Uterus (tissue), 4 donors: ENCODE data around the gene PDE4D. TPM values are rescaled to one million over a fixed set of nuclear protein-coding genes. Genes with fewer than 3 reads are reported as not detected.
A peak's percentile ranks its signal among the peaks of the same experiment; 100 is the strongest.

Experiments
- DNase-seq, 2 donors: peaks; one replicate each; pipeline ENCODE4 v3.0.0-alpha.2; 2019 to 2020
- H3K27ac ChIP-seq, 2 donors: fragments of 200-600 bp; sonication (generic); 1 replicate in 1 of 2; 2 replicates in 1 of 2; pipeline ENCODE4 v1.5.1; 2016 to 2018
- H3K27me3 ChIP-seq, 2 donors: fragments of 200-600 bp; sonication (generic); one replicate each; pipeline ENCODE4 v1.5.1; 2018 to 2019; ENCODE audit warnings: control low read depth in 1 of 2
- H3K36me3 ChIP-seq, 2 donors: fragments of 200-600 bp; sonication (generic); one replicate each; pipeline ENCODE4 v1.5.1; 2019; ENCODE audit warnings: control low read depth in 1 of 2
- H3K4me1 ChIP-seq, 2 donors: fragments of 200-600 bp; sonication (generic); one replicate each; pipeline ENCODE4 v1.5.1; 2018 to 2019; ENCODE audit warnings: control low read depth in 1 of 2
- H3K4me3 ChIP-seq, 2 donors: fragments of 200-600 bp; sonication (generic); 1 replicate in 1 of 2; 2 replicates in 1 of 2; pipeline ENCODE4 v1.5.1; 2018 to 2019; ENCODE audit warnings: mild to moderate bottlenecking in 1 of 2
- H3K9me3 ChIP-seq, 2 donors: fragments of 200-600 bp; sonication (generic); one replicate each; pipeline ENCODE4 v1.5.1; 2019; ENCODE audit warnings: control low read depth in 1 of 2
- POLR2A ChIP-seq, 2 donors: fragments of 450-650 bp; IDR thresholded peaks; one replicate each; pipeline ENCODE4 v1.6.1; 2016; ENCODE audit warnings: antibody characterized with exemption in 2 of 2, mild to moderate bottlenecking in 1 of 2, moderate library complexity in 1 of 2
- intact Hi-C: fragments of 100-400 bp; cut with DNase I; formaldehyde crosslinking; loops from one replicate; pipeline ENCODE4 v1.15.1; 2023; ENCODE audit warnings: low total_unique reads
- total RNA-seq, 4 donors: library from RNA; depleted of rRNA in 3 of 4; stranded (reverse); fragments of >200 nt in 3 of 4; gene quantifications; one replicate each; pipeline versions ENCODE4 v1.1.0 to v1.2.4, GENCODE V29; 2014 to 2023
- TF ChIP-seq, protein P1 (sequence below), 4 experiments: fragments of 200-600 bp in 2 of 4; fragments of 450-650 bp in 2 of 4; sonication (generic) in 2 of 4; IDR thresholded peaks; one replicate each; pipeline ENCODE4 v1.5.1; 2016 to 2019; ENCODE audit warnings: antibody characterized with exemption in 4 of 4, mild to moderate bottlenecking in 2 of 4, moderate library complexity in 1 of 4
- donor health status: DM: yes; HTN: yes; CAD: no.

Gene PDE4D
- total RNA-seq, 4 donors from 2014 or later = 27.1 to 77.0 (median 45.8) TPM

DNA sequence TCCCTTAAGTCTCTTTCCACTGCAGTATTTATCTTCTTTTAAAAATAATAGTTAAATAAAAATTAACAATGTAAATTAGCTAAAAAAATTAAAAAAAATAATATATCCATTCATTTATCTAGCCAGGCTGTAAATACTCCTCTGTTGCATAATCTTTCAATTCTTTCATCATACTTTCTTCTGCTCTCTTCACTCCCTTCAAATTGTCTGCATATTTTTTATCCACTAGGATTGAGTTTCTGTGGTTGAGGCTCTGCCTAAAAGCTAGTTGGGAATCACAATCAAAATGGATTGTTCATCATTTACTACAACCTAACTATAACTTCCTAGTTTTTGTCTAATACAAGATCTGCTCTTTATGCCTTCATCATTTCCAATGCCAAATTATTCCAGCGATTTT, 182.2 kb downstream of the PDE4D start:
- no peak for DNase-seq
- TF ChIP-seq POLR2A (IDR thresholded peaks at IDR 0.05) = no peak
- TF ChIP-seq, protein P1, sequence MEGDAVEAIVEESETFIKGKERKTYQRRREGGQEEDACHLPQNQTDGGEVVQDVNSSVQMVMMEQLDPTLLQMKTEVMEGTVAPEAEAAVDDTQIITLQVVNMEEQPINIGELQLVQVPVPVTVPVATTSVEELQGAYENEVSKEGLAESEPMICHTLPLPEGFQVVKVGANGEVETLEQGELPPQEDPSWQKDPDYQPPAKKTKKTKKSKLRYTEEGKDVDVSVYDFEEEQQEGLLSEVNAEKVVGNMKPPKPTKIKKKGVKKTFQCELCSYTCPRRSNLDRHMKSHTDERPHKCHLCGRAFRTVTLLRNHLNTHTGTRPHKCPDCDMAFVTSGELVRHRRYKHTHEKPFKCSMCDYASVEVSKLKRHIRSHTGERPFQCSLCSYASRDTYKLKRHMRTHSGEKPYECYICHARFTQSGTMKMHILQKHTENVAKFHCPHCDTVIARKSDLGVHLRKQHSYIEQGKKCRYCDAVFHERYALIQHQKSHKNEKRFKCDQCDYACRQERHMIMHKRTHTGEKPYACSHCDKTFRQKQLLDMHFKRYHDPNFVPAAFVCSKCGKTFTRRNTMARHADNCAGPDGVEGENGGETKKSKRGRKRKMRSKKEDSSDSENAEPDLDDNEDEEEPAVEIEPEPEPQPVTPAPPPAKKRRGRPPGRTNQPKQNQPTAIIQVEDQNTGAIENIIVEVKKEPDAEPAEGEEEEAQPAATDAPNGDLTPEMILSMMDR (IDR thresholded peaks at IDR 0.05) = no peak
- Histone ChIP-seq H3K27ac (no peak overlapping the region), H3K4me3 (no peak overlapping the region), H3K27me3 (no peaks in the 10 kb centered on the region), H3K36me3 (no peaks in the 10 kb centered on the region), H3K4me1 (peaks cover 0 to 6% of the 10 kb centered on the region in 2 donors), H3K9me3 (no peaks in the 10 kb centered on the region)
- intact Hi-C loops = no loop called here

DNA sequence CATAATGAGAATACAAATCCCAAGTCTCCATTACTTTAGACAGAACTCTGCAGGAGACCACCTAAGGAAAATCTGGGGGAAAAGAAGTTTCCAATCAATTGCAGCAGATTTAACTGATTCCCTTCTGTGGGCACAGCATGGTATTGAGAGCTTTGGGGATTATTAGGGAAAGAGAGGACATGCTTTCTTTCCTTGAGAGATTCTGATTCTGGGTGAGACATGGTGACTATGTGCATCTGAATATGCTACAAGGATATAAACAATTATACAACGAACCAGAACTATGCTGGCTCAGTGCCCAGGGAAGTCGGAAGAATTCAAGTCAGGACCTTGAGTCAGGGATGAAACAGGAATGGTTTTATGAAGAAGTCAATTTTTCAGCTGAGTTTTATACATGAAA, 183.7 kb downstream of the PDE4D start:
- peaks cover 0 to 6% of the 10 kb centered on the region in 2 donors for H3K4me1 ChIP-seq
- no peak for TF ChIP-seq POLR2A (IDR thresholded peaks at IDR 0.05)
- TF ChIP-seq, protein P1 (IDR thresholded peaks at IDR 0.05) = no peak
- H3K4me3 ChIP-seq = no peak overlapping the region
- intact Hi-C loops = no loop called here
- H3K27me3 ChIP-seq = no peaks in the 10 kb centered on the region
- DNase-seq = peak in 1 of 2 donors; percentile 42
- no peaks in the 10 kb centered on the region for H3K9me3 ChIP-seq
- no peaks in the 10 kb centered on the region for H3K36me3 ChIP-seq
- no peak overlapping the region for H3K27ac ChIP-seq

DNA sequence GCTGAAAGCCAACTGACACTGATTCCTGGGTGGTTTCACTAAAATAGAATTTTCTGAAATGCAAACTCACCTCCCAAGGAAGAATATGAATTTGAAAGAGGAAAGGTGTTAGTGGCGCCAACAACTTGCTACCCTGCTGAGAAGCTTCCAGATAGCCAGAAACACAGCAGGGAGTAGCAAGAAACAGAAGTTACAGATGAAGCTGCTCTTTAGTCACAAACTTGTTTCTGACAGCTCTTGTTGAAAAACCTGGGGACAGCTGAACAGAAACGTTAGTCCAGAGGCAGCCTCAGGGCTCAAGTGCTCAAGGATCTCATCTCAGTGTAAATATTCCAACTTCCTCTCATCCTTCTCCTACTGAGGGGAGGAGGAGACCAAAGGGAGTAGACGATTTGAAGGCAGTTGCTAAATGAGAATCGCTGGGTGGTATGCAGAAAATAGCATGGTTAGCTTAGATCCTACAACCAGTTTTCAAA, 184.1 kb downstream of the PDE4D start:
- no peak for DNase-seq
- Histone ChIP-seq H3K27me3 (no peaks in the 10 kb centered on the region), H3K36me3 (no peaks in the 10 kb centered on the region), H3K9me3 (no peaks in the 10 kb centered on the region), H3K4me1 (peaks cover 0 to 6% of the 10 kb centered on the region in 2 donors), H3K27ac (no peak overlapping the region), H3K4me3 (no peak overlapping the region)
- intact Hi-C loops = no loop called here
- TF ChIP-seq POLR2A (IDR thresholded peaks at IDR 0.05) = no peak
- TF ChIP-seq, protein P1 (IDR thresholded peaks at IDR 0.05) = no peak

DNA sequence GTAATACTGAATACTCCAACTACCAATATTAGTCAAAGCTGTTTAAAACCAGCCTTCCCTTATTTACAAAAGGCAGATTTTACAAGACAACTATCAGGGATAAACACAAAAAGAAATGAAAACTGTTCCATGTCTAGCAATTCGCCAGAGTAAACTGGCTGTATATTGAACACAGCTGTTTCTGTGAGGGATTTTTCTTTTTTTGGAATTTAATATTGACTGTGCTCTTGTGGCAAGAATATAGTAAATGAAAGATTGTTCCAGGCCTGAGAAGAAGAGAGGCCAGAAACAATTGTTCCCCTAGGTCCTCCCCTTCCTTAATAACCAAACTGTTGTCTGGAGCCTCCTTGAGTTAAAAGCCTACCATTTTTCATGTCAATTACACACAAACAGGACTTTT, 188.6 kb downstream of the PDE4D start:
- no peak for DNase-seq
- no peak overlapping the region for H3K27ac ChIP-seq
- no peak overlapping the region for H3K4me3 ChIP-seq

DNA sequence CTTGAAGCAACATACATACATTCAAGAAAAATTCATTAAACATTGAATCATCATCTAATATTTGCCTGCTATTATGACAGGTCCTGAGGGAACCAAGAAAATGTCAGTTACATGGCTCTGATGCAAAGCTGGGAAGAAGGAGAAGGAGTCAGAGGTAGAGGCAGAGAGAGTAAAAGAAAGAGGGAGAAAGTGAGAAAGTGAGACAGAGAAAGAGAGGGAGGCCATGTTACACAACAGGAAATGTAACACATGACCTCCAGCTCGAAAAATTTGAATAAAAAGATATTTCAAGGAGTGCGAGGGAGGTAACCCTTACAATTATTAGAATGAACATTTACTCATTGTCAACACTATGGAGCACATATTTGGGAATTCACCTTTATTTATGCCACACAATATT, 189.7 kb downstream of the PDE4D start:
- no peaks in the 10 kb centered on the region for H3K36me3 ChIP-seq
- no peak overlapping the region for H3K27ac ChIP-seq
- no peak for TF ChIP-seq POLR2A (IDR thresholded peaks at IDR 0.05)
- TF ChIP-seq, protein P1 (IDR thresholded peaks at IDR 0.05) = no peak
- no peaks in the 10 kb centered on the region for H3K9me3 ChIP-seq
- DNase-seq = no peak
- H3K4me1 ChIP-seq = no peaks in the 10 kb centered on the region
- intact Hi-C loops = no loop called here
- no peaks in the 10 kb centered on the region for H3K27me3 ChIP-seq
- no peak overlapping the region for H3K4me3 ChIP-seq

More for the DNA sequence above, 188.6 kb downstream of the PDE4D start:
- H3K4me1 ChIP-seq = no peaks in the 10 kb centered on the region
- intact Hi-C loops = no loop called here
- no peaks in the 10 kb centered on the region for H3K27me3 ChIP-seq
- no peaks in the 10 kb centered on the region for H3K9me3 ChIP-seq
- TF ChIP-seq, protein P1 (IDR thresholded peaks at IDR 0.05) = no peak
- no peaks in the 10 kb centered on the region for H3K36me3 ChIP-seq
